ENCODE data around the gene PXT1. TPM values are rescaled to one million over a fixed set of nuclear protein-coding genes. Genes with fewer than 3 reads are reported as not detected.
A peak's percentile ranks its signal among the peaks of the same experiment; 100 is the strongest.

PXT1 gene
- total RNA-seq, 6 donors from 2014 or later: 0.09 to 0.15 TPM; not detected in 4

DNA sequence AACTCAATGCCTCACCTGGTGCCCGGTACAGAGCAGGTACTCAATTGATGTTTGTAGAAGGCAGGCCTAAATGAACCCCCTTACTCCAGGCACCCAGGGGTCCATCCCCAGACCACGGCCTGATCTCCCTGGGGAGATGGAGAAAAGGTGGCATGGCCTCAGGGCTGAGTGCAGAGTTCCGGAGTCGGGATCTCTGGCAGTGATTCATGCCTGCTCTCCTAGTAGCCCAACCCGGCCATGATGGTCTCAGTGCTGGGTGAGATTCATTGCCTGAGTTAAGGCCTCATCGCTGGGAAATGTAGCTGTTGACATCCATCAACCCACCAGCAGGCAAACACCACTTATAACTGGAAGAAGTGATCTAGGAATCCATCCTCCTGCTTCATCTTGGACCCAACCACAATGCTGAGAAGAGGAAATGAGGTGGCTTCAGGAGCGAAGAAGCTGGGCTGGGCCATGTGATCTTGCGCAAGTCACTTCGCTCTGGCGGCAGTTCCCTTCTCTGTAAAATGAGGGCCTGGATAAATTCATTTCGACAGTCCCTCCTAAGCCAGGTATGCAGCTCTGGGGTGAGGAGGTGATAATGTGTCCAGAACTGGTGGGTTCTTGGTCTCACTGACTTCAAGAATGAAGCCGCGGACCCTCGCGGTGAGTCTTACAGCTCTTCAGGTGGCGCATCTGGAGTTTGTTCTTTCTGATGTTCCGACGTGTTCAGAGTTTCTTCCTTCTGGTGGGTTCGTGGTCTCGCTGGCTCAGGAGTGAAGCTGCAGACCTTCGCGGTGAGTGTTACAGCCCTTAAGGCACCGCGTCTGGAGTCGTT, 79.9 kb downstream of the PXT1 start:
- no peak for ATAC-seq (ENCODE audit: low FRiP score in 2 of 2)
- TF ChIP-seq, protein P1, sequence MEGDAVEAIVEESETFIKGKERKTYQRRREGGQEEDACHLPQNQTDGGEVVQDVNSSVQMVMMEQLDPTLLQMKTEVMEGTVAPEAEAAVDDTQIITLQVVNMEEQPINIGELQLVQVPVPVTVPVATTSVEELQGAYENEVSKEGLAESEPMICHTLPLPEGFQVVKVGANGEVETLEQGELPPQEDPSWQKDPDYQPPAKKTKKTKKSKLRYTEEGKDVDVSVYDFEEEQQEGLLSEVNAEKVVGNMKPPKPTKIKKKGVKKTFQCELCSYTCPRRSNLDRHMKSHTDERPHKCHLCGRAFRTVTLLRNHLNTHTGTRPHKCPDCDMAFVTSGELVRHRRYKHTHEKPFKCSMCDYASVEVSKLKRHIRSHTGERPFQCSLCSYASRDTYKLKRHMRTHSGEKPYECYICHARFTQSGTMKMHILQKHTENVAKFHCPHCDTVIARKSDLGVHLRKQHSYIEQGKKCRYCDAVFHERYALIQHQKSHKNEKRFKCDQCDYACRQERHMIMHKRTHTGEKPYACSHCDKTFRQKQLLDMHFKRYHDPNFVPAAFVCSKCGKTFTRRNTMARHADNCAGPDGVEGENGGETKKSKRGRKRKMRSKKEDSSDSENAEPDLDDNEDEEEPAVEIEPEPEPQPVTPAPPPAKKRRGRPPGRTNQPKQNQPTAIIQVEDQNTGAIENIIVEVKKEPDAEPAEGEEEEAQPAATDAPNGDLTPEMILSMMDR (IDR thresholded peaks at IDR 0.05): no peak
- no peak for TF ChIP-seq POLR2AphosphoS5 (IDR thresholded peaks at IDR 0.05)
- Histone ChIP-seq H3K9me3 (no peaks in the 10 kb centered on the region), H3K36me3 (no peaks in the 10 kb centered on the region), H3K4me1 (peaks cover 9 to 20% (median 17%) of the 10 kb centered on the region in 4 donors), H3K4me3 (no peak overlapping the region), H3K27ac (no peak overlapping the region), H3K27me3 (no peaks in the 10 kb centered on the region)
- WGBS, 2 donors: 85 to 87% methylated on average over 24 to 25 of the region's 25 CpGs
- DNase-seq: peak in 1 of 2 donors; percentile 64

DNA sequence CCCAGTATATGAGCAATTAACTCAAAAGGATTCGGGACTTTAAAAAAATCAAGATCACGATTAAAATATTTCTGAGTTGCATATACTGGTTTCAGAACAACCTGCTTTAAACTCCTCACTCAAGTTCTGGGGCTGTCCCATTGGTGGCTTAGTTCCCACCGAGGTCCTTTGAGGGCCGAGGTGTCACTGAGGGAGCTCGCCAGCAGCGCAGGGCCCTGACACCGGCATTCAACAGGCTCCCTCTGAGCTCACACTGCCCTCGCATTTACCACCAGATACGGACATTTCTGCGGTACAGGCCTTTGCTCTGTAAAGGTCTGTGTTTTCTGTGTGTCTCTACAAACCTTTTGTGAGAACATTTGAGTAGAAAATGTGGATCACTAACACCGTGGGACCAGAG, 81.6 kb downstream of the PXT1 start:
- DNase-seq (no peak), ATAC-seq (ENCODE audit: low FRiP score in 2 of 2) (no peak)
- Histone ChIP-seq H3K36me3 (no peaks in the 10 kb centered on the region), H3K9me3 (no peaks in the 10 kb centered on the region), H3K4me3 (no peak overlapping the region), H3K27me3 (no peaks in the 10 kb centered on the region), H3K4me1 (peaks cover 9 to 20% (median 17%) of the 10 kb centered on the region in 4 donors), H3K27ac (no peak overlapping the region)
- TF ChIP-seq, protein P1 (IDR thresholded peaks at IDR 0.05): no peak
- no peak for TF ChIP-seq POLR2AphosphoS5 (IDR thresholded peaks at IDR 0.05)
- TF ChIP-seq POLR2A (IDR thresholded peaks at IDR 0.05): no peak
- TF ChIP-seq EP300 (IDR thresholded peaks at IDR 0.05): no peak
- 91 to 93% methylated on average over 11 of the region's 11 CpGs for WGBS, 2 donors

DNA sequence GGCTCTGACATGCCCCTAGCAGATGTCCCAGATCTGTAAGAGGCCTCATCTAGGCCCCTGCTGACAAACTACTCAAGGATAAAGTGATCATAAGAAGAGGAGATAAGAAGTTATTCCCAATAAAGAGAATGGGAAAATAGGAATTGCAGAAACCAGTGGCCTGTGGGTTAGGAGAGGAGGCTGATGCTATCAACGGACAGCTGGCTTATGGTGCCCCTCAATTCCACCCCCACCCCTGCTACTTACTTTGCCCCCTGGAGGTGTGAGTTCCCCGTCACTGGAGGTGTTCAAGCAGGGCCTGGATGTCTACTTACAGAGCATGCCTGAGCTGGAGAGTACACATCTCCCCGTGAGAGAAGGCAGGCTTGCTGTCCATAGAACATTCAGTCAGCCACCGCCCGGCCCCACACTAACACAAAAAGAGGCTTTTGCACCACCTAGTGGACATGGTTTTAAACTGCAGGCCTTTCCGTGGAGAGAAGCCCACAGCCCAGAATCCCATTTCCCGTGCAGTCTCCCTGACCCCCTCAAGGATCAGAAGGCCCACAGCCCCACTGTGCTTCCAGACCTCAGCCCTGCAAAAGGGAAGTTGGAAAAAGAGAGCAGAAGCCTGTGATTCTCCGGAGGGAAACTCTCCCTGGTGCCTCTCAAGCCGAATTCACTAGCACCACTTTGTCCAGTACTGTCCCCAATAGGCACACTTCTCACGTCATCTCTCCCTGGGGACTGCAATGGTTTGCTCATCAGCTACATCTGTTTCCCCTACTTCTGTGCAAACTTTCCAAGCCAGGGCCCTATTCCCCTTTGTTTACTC, 82.2 kb downstream of the PXT1 start:
- H3K27me3 ChIP-seq: no peaks in the 10 kb centered on the region
- ATAC-seq (ENCODE audit: low FRiP score in 2 of 2) (peak; percentile 87 to 93), DNase-seq (peak in 1 of 2 donors; percentile 84)
- H3K27ac ChIP-seq: no peak overlapping the region
- no peaks in the 10 kb centered on the region for H3K9me3 ChIP-seq
- 25 to 37% methylated on average over 5 to 10 of the region's 10 CpGs for WGBS, 2 donors
- TF ChIP-seq, protein P1 (IDR thresholded peaks at IDR 0.05): peak; percentile 82 to 87 (median 85)
- TF ChIP-seq POLR2A (IDR thresholded peaks at IDR 0.05): no peak
- H3K4me1 ChIP-seq: peaks cover 9 to 20% (median 17%) of the 10 kb centered on the region in 4 donors
- no peak overlapping the region for H3K4me3 ChIP-seq
- no peaks in the 10 kb centered on the region for H3K36me3 ChIP-seq

DNA sequence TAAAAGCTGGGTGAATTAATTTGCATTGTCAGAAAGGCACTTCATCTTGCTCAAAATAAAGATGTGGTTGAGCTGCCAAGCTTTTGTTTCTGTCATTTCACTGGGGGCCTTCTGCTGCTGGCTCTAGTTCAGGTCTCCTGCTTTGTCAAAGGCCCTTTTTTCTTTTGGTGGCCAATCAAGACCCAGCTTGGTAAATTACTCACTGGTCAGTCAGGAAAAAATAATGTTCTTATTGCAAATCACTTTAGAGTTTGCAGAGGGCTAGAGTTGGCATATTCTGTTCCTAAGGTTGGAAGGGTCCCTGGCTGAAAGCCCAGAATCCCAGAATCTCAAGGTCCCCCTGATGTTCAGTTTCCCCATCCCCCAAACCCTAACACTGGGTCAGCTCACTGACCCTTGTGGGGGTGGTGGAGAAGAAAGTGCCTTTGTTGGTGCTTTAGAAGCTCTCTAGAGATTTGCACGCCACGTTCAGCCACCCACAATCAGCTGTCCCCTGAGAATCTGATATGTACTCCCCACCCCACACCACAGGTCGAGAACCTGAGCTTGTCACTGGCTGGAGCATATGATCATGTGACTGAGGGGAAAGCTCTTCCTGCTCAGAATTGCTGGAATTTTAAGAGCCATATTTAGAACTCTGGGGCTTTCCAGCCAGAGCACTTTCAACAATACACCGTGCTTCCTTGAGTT, 84.3 kb downstream of the PXT1 start:
- 38 to 52% methylated on average over 4 of the region's 4 CpGs for WGBS, 2 donors
- peak in 1 of 2 donors; percentile 68 for ATAC-seq (ENCODE audit: low FRiP score in 2 of 2)
- peak overlapping the region in 1 of 4 donors; percentile 23 for H3K27ac ChIP-seq

DNA sequence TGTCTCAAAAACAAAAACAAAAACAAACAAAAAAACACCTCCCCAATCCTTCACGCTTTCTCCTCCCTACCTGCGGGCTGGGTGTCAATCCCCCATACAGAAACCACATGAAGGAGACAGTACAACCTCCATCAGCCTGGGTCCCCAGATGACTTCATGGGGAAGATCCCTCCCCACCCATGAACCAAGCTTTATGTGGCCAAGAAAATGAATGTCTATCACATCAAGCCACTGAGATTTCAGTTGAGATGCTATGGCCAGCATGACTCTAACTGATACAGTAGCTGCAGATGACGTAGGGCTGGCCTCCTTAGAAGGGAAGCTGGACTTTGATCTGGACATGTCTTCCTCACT, 84.8 kb downstream of the PXT1 start:
- Histone ChIP-seq H3K27me3 (no peaks in the 10 kb centered on the region), H3K36me3 (no peaks in the 10 kb centered on the region), H3K9me3 (no peaks in the 10 kb centered on the region), H3K4me3 (no peak overlapping the region), H3K27ac (no peak overlapping the region), H3K4me1 (peaks cover 9 to 20% (median 17%) of the 10 kb centered on the region in 4 donors)
- ATAC-seq (ENCODE audit: low FRiP score in 2 of 2) (no peak), DNase-seq (no peak)
- TF ChIP-seq POLR2A (IDR thresholded peaks at IDR 0.05) (no peak), EP300 (IDR thresholded peaks at IDR 0.05) (no peak), POLR2AphosphoS5 (IDR thresholded peaks at IDR 0.05) (no peak)
- TF ChIP-seq, protein P1 (IDR thresholded peaks at IDR 0.05): no peak
- 80 to 90% methylated on average over 2 to 3 of the region's 3 CpGs for WGBS, 2 donors

More for the DNA sequence above, 84.3 kb downstream of the PXT1 start:
- H3K27me3 ChIP-seq: no peaks in the 10 kb centered on the region
- TF ChIP-seq POLR2A (IDR thresholded peaks at IDR 0.05) (no peak), EP300 (IDR thresholded peaks at IDR 0.05) (peak in 2 of 4 donors; percentile 2 to 57)
- no peak overlapping the region for H3K4me3 ChIP-seq
- no peaks in the 10 kb centered on the region for H3K36me3 ChIP-seq
- peak in 1 of 2 donors; percentile 48 for DNase-seq
- peaks cover 9 to 20% (median 17%) of the 10 kb centered on the region in 4 donors for H3K4me1 ChIP-seq
- H3K9me3 ChIP-seq: no peaks in the 10 kb centered on the region

All from upper lobe of left lung (tissue), 6 donors.